ENCODE data around the gene GRIN2B.

Gene GRIN2B

GRCh38 chr12:13980538-13981295 is 685 bp downstream of the GRIN2B start:
- H3K9me3 ChIP-seq (ENCODE audit: severe bottlenecking) = no peaks in the 10 kb centered on the region
- no peak for DNase-seq (ENCODE audit: low spot score)
- no peak overlapping the region for H3K4me3 ChIP-seq (ENCODE audit: severe bottlenecking)
- TF ChIP-seq CTCF (IDR thresholded peaks at IDR 0.05; ENCODE audit: poor library complexity, severe bottlenecking) = no peak
- no peak for ATAC-seq (ENCODE audit: low read depth)
- peaks cover 31% of the 10 kb centered on the region for H3K27me3 ChIP-seq (ENCODE audit: insufficient read depth, poor library complexity, severe bottlenecking)
- H3K4me1 ChIP-seq (ENCODE audit: insufficient read depth, poor library complexity, severe bottlenecking) = no peaks in the 10 kb centered on the region
- H3K27ac ChIP-seq (ENCODE audit: poor library complexity, severe bottlenecking) = no peak overlapping the region
- H3K36me3 ChIP-seq (ENCODE audit: low read depth) = no peaks in the 10 kb centered on the region

- no peak overlapping the region for H3K4me3 ChIP-seq (ENCODE audit: severe bottlenecking)
- DNase-seq (ENCODE audit: low spot score) (no peak), ATAC-seq (ENCODE audit: low read depth) (no peak)
- H3K4me1 ChIP-seq (ENCODE audit: insufficient read depth, poor library complexity, severe bottlenecking) = no peaks in the 10 kb centered on the region
- no peaks in the 10 kb centered on the region for H3K36me3 ChIP-seq (ENCODE audit: low read depth)
- TF ChIP-seq CTCF (IDR thresholded peaks at IDR 0.05; ENCODE audit: poor library complexity, severe bottlenecking) = no peak
- H3K9me3 ChIP-seq (ENCODE audit: severe bottlenecking) = no peaks in the 10 kb centered on the region
- peaks cover 31% of the 10 kb centered on the region for H3K27me3 ChIP-seq (ENCODE audit: insufficient read depth, poor library complexity, severe bottlenecking)
- H3K27ac ChIP-seq (ENCODE audit: poor library complexity, severe bottlenecking) = no peak overlapping the region
These were observed 1.5 kb downstream of the GRIN2B start for GRCh38 chr12:13979772-13980378.

- ATAC-seq (ENCODE audit: low read depth) = no peak
- no peak overlapping the region for H3K4me3 ChIP-seq (ENCODE audit: severe bottlenecking)
- peaks cover 31% of the 10 kb centered on the region for H3K27me3 ChIP-seq (ENCODE audit: insufficient read depth, poor library complexity, severe bottlenecking)
- DNase-seq (ENCODE audit: low spot score) = no peak
- TF ChIP-seq CTCF (IDR thresholded peaks at IDR 0.05; ENCODE audit: poor library complexity, severe bottlenecking) = no peak
- no peaks in the 10 kb centered on the region for H3K36me3 ChIP-seq (ENCODE audit: low read depth)
- no peaks in the 10 kb centered on the region for H3K4me1 ChIP-seq (ENCODE audit: insufficient read depth, poor library complexity, severe bottlenecking)
- H3K27ac ChIP-seq (ENCODE audit: poor library complexity, severe bottlenecking) = no peak overlapping the region
- no peaks in the 10 kb centered on the region for H3K9me3 ChIP-seq (ENCODE audit: severe bottlenecking)
These were observed 2.5 kb downstream of the GRIN2B start for GRCh38 chr12:13978876-13979275.

GRCh38 chr12:13976880-13977279 is 4.5 kb downstream of the GRIN2B start:
- no peaks in the 10 kb centered on the region for H3K9me3 ChIP-seq (ENCODE audit: severe bottlenecking)

More at GRCh38 chr12:13976880-13977279, 4.5 kb downstream of the GRIN2B start:
- ATAC-seq (ENCODE audit: low read depth) (no peak), DNase-seq (ENCODE audit: low spot score) (no peak)
- Histone ChIP-seq H3K36me3 (ENCODE audit: low read depth) (no peaks in the 10 kb centered on the region), H3K27ac (ENCODE audit: poor library complexity, severe bottlenecking) (no peak overlapping the region), H3K4me3 (ENCODE audit: severe bottlenecking) (no peak overlapping the region), H3K4me1 (ENCODE audit: insufficient read depth, poor library complexity, severe bottlenecking) (no peaks in the 10 kb centered on the region), H3K27me3 (ENCODE audit: insufficient read depth, poor library complexity, severe bottlenecking) (peaks cover 20% of the 10 kb centered on the region)
- TF ChIP-seq CTCF (IDR thresholded peaks at IDR 0.05; ENCODE audit: poor library complexity, severe bottlenecking) = no peak
